SK-N-SH (cell line): ENCODE measurements around the gene UBAC2. TPM values are rescaled to one million over a fixed set of nuclear protein-coding genes. Genes with fewer than 3 reads are reported as not detected.

Experiments
- CTCF ChIA-PET: fragments of 300-600, 350-600 bp; formaldehyde crosslinking; extraction: SDS; loops from one replicate; lab custom pipeline; 2021; lab: Yijun Ruan, JAX
- POLR2A ChIA-PET: fragments of 350-600 bp; sonication (Branson Sonifier 250); formaldehyde crosslinking; extraction: SDS; loops from one replicate; lab custom pipeline; 2020; ENCODE audit warnings: antibody characterized with exemption, inconsistent platforms; lab: Yijun Ruan, JAX
- DNase-seq: peaks from one replicate; pipeline ENCODE4 v3.0.0; 2012
- H2AFZ ChIP-seq: fragments of 200-600 bp; sonication (generic); 2 replicates; pipeline ENCODE4 v1.8.1; 2016; ENCODE audit warnings: antibody characterized with exemption, mild to moderate bottlenecking, low read depth
- H3F3A ChIP-seq: fragments of 200-600 bp; sonication (generic); replicated peaks from 2 replicates; pipeline ENCODE3; 2016; ENCODE audit warnings: antibody characterized with exemption, mild to moderate bottlenecking; ENCODE audit not compliant: insufficient read depth
- H3K27ac ChIP-seq, 2 experiments: fragments of 200-500 bp in 1 of 2; fragments of 200-600 bp in 1 of 2; sonication (Bioruptor generic) in 1 of 2; sonication (generic), shearing (Covaris generic) in 1 of 2; 2 replicates each; pipeline versions ENCODE4 v1.5.1 to v1.6.1; 2014 to 2016; ENCODE audit warnings: low read depth in 2 of 2, inconsistent platforms in 1 of 2, low read length in 1 of 2, mild to moderate bottlenecking in 1 of 2, mixed read lengths in 1 of 2
- H3K27me3 ChIP-seq: fragments of 200-600 bp; sonication (generic), shearing (Covaris generic); 2 replicates; pipeline ENCODE4 v1.6.1; 2016; ENCODE audit warnings: mixed run types; ENCODE audit not compliant: insufficient read depth
- H3K36me3 ChIP-seq, 2 experiments: fragments of 200-500 bp in 1 of 2; fragments of 200-600 bp in 1 of 2; sonication (Bioruptor generic) in 1 of 2; sonication (generic) in 1 of 2; replicated peaks in 1 of 2; 2 replicates each; pipeline versions ENCODE3 to v1.5.1; 2014 to 2016; ENCODE audit warnings: low read length in 1 of 2, mild to moderate bottlenecking in 1 of 2; ENCODE audit not compliant: insufficient read depth in 2 of 2, control insufficient read depth in 1 of 2
- H3K4me1 ChIP-seq, 2 experiments: fragments of 200-500 bp in 1 of 2; fragments of 200-600 bp in 1 of 2; sonication (Bioruptor generic) in 1 of 2; sonication (generic), shearing (Covaris generic) in 1 of 2; 2 replicates each; pipeline versions ENCODE4 v1.5.1 to v1.6.1; 2014 to 2016; ENCODE audit warnings: low read depth in 1 of 2, low read length in 1 of 2, mixed run types in 1 of 2; ENCODE audit not compliant: insufficient read depth in 2 of 2, control insufficient read depth in 1 of 2
- H3K4me2 ChIP-seq: fragments of 200-600 bp; sonication (generic), shearing (Covaris generic); 2 replicates; pipeline ENCODE4 v1.6.1; 2017; ENCODE audit warnings: mixed run types
- H3K4me3 ChIP-seq, 2 experiments: fragments of 200-500 bp in 1 of 2; fragments of 200-600 bp in 1 of 2; sonication (Bioruptor generic) in 1 of 2; sonication (generic), shearing (Covaris generic) in 1 of 2; 2 replicates each; pipeline versions ENCODE4 v1.5.1 to v1.8.1; 2014 to 2016; ENCODE audit warnings: low read depth in 2 of 2, inconsistent platforms in 1 of 2, low read length in 1 of 2, mild to moderate bottlenecking in 1 of 2, mixed read lengths in 1 of 2, moderate library complexity in 1 of 2
- H3K79me2 ChIP-seq: fragments of 200-600 bp; sonication (generic); 2 replicates; pipeline ENCODE4 v1.8.1; 2017; ENCODE audit warnings: mild to moderate bottlenecking; ENCODE audit not compliant: insufficient read depth
- H3K9ac ChIP-seq: fragments of 200-600 bp; sonication (generic); 2 replicates; pipeline ENCODE4 v1.6.1; 2017; ENCODE audit warnings: mixed run types
- H3K9me2 ChIP-seq: fragments of 200-600 bp; sonication (generic); 2 replicates; pipeline ENCODE4 v1.6.1; 2017; ENCODE audit warnings: mixed run types
- H3K9me3 ChIP-seq: fragments of 200-600 bp; sonication (generic); 2 replicates; pipeline ENCODE4 v1.6.1; 2017; ENCODE audit warnings: mixed run types, mild to moderate bottlenecking, moderate library complexity
- H4K20me1 ChIP-seq: fragments of 200-600 bp; sonication (generic); 2 replicates; pipeline ENCODE4 v1.6.1; 2017; ENCODE audit warnings: mild to moderate bottlenecking, mixed run types; ENCODE audit not compliant: insufficient read depth
- CTCF ChIP-seq: fragments of 200-600 bp; sonication (generic); IDR thresholded peaks from 2 replicates; pipeline ENCODE4 v1.6.1; 2017; ENCODE audit warnings: antibody characterized with exemption, mild to moderate bottlenecking, moderate library complexity
- EP300 ChIP-seq, 2 experiments: IDR thresholded peaks; 2 replicates each; pipeline versions ENCODE4 v1.4.0 to v1.6.1; 2012; ENCODE audit warnings: borderline replicate concordance in 1 of 2, low read depth in 1 of 2, low read length in 1 of 2
- FOSL2 ChIP-seq: IDR thresholded peaks from 2 replicates; pipeline ENCODE4 v1.4.0; 2012; ENCODE audit warnings: low read depth, mild to moderate bottlenecking, moderate library complexity, borderline replicate concordance
- MXI1 ChIP-seq: IDR thresholded peaks from 2 replicates; pipeline ENCODE4 v1.6.1; 2012; ENCODE audit warnings: mild to moderate bottlenecking, low read depth, low read length, improper control_type of control experiment
- NRF1 ChIP-seq: IDR thresholded peaks from 2 replicates; pipeline ENCODE4 v1.6.1; 2012; ENCODE audit warnings: low read depth, mild to moderate bottlenecking, low read length
- PBX3 ChIP-seq: IDR thresholded peaks from 2 replicates; pipeline ENCODE4; 2012
- RCOR1 ChIP-seq: fragments of 150-350 bp; IDR thresholded peaks from 2 replicates; pipeline ENCODE4 v1.6.1; 2017; ENCODE audit warnings: antibody characterized with exemption, low read length
- REST ChIP-seq: IDR thresholded peaks from 2 replicates; pipeline ENCODE4 v1.6.1; 2012; ENCODE audit warnings: mild to moderate bottlenecking, low read depth, low read length, moderate library complexity
- RFX5 ChIP-seq: IDR thresholded peaks from 2 replicates; pipeline ENCODE4 v1.6.1; 2012; ENCODE audit warnings: mild to moderate bottlenecking, improper control_type of control experiment, low read length
- RXRA ChIP-seq: IDR thresholded peaks from 2 replicates; pipeline ENCODE4 v1.4.0; 2012; ENCODE audit warnings: low read depth, mild to moderate bottlenecking, borderline replicate concordance
- SIN3A ChIP-seq: IDR thresholded peaks from 2 replicates; pipeline ENCODE4 v1.6.1; 2012; ENCODE audit warnings: low read depth, mild to moderate bottlenecking, low read length, moderate library complexity, borderline replicate concordance
- TAF1 ChIP-seq: IDR thresholded peaks from 2 replicates; pipeline ENCODE4 v1.6.1; 2012; ENCODE audit warnings: low read depth, mild to moderate bottlenecking, low read length, moderate library complexity, borderline replicate concordance
- TEAD4 ChIP-seq: IDR thresholded peaks from 2 replicates; pipeline ENCODE4 v1.4.0; 2012; ENCODE audit warnings: mild to moderate bottlenecking, borderline replicate concordance; ENCODE audit not compliant: insufficient read depth
- YY1 ChIP-seq: IDR thresholded peaks from 2 replicates; pipeline ENCODE4 v1.4.0; 2012; ENCODE audit warnings: low read depth, mild to moderate bottlenecking
- WGBS: methylation state at CpG from one replicate; pipeline ENCODE4 v1.1.6; 2017; ENCODE audit warnings: low lambda C conversion rate; 5-methylcytosine and 5-hydroxymethylcytosine counted together
- polyA plus RNA-seq, 3 experiments: library from polyadenylated mRNA; depleted of rRNA; stranded (reverse); fragments of >200 nt; gene quantifications; 2 replicates each; pipeline ENCODE4 v1.2.3, GENCODE V29; 2012
- TF ChIP-seq, protein P1 (sequence below): fragments of 150-350 bp; IDR thresholded peaks from 2 replicates; pipeline ENCODE4 v1.6.1; 2016; ENCODE audit warnings: mild to moderate bottlenecking, low read depth, low read length

Gene UBAC2
- polyA plus RNA-seq, 1 of the 3 experiments (the other 2 are of a cell fraction), result 79.0 TPM

DNA sequence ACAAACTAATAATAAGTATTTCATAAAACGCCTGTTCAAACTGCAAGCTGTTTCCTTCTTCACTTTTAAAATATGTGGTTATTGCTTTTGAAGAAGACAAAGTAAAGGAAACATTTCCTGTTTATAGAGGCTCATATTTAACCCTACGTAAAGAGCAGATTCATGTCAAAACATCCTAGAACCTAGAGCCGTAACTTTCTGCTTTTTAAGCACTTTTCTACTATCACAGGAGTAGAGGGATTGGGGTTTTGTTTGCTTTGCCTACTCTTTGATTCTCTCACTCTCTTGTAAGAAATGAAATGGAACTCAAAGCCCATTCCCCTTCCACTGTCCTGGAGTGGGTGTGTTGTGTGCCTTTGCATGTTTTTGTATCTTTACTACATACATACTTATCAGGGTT is 160.5 kb downstream of the UBAC2 start (continued):
- TF ChIP-seq PBX3 (no peak), REST (no peak), YY1 (no peak)

DNA sequence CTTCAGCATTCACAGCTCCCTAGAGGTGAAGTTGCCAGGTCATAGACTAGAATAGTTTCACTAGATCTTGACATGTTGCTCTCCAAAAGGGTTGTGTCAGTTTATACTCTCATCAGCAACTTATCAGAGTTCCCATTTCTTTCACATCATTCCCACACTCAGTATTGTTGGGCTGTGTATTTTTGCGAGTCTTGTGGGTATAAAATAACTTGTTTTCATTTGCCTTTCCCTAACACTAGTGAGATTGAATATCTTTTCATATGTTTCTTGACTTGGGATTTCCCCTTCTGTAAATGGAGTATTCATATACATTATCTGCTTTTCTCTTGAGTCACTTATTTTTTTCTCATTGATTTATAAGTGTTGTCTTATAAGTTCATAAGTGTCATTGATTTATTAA is 161.7 kb downstream of the UBAC2 start:
- H3F3A ChIP-seq, result peaks cover 2% of the 10 kb centered on the region
- no peaks in the 10 kb centered on the region for H3K79me2 ChIP-seq
- ChIA-PET POLR2A (no interaction called here), CTCF (interaction anchor here (0.8 to 1.0 kb wide), 2 partner anchors 25 to 92 kb away, joined by 3 read pairs; no protein-coding TSS in a partner anchor)
- H3K9me3 ChIP-seq, result no peaks in the 10 kb centered on the region
- H3K4me2 ChIP-seq, result no peak overlapping the region
- H3K27me3 ChIP-seq, result no peaks in the 10 kb centered on the region
- WGBS, result 97% methylated on average over 1 of the region's 1 CpG
- H3K36me3 ChIP-seq, result peaks cover 9 to 16% of the 10 kb centered on the region in 2 experiments
- H4K20me1 ChIP-seq, result no peaks in the 10 kb centered on the region
- peaks cover 4 to 7% of the 10 kb centered on the region in 2 experiments; a peak in 1 of 4 replicates for H3K4me1 ChIP-seq
- no peak overlapping the region for H3K9ac ChIP-seq
- TF ChIP-seq TEAD4 (no peak), NRF1 (no peak), TAF1 (no peak), RXRA (no peak), SIN3A (no peak)
- H2AFZ ChIP-seq, result no peak overlapping the region
- DNase-seq, result no peak
- H3K9me2 ChIP-seq, result no peaks in the 10 kb centered on the region; the same call in 1 of the 2 replicates
- no peak overlapping the region for H3K4me3 ChIP-seq
- no peak overlapping the region for H3K27ac ChIP-seq

GRCh38 chr13:99363391-99363790 is 162.7 kb downstream of the UBAC2 start:
- H3K79me2 ChIP-seq, result no peaks in the 10 kb centered on the region
- H3K4me2 ChIP-seq, result no peak overlapping the region
- no peak overlapping the region for H3K4me3 ChIP-seq
- WGBS, result 95% methylated on average over 7 of the region's 7 CpGs
- CTCF ChIA-PET, result no interaction called here
- POLR2A ChIA-PET, result no interaction called here
- H3K4me1 ChIP-seq, result peaks cover 0 to 7% of the 10 kb centered on the region in 2 experiments; a peak in 1 of 4 replicates
- no peaks in the 10 kb centered on the region for H3K27me3 ChIP-seq
- no peaks in the 10 kb centered on the region; the same call in 1 of the 2 replicates for H3K9me2 ChIP-seq
- no peak overlapping the region for H3K9ac ChIP-seq
- peaks cover 12 to 14% of the 10 kb centered on the region in 2 experiments for H3K36me3 ChIP-seq
- no peak for DNase-seq
- no peak overlapping the region for H2AFZ ChIP-seq
- no peak overlapping the region for H3K27ac ChIP-seq
- no peaks in the 10 kb centered on the region for H4K20me1 ChIP-seq
- no peaks in the 10 kb centered on the region for H3F3A ChIP-seq
- no peaks in the 10 kb centered on the region for H3K9me3 ChIP-seq
- no peak for TF ChIP-seq FOSL2
- TF ChIP-seq EP300 (IDR thresholded peaks at IDR 0.05; ENCODE audit: borderline replicate concordance in 1 of 2, low read depth in 1 of 2, low read length in 1 of 2), result no peak
- TF ChIP-seq MXI1, result no peak
- no peak for TF ChIP-seq RCOR1
- TF ChIP-seq, protein P1, sequence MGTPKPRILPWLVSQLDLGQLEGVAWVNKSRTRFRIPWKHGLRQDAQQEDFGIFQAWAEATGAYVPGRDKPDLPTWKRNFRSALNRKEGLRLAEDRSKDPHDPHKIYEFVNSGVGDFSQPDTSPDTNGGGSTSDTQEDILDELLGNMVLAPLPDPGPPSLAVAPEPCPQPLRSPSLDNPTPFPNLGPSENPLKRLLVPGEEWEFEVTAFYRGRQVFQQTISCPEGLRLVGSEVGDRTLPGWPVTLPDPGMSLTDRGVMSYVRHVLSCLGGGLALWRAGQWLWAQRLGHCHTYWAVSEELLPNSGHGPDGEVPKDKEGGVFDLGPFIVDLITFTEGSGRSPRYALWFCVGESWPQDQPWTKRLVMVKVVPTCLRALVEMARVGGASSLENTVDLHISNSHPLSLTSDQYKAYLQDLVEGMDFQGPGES, result no peak
- TF ChIP-seq SIN3A, result no peak
- no peak for TF ChIP-seq CTCF
- no peak for TF ChIP-seq TEAD4
- TF ChIP-seq RXRA, result no peak
- no peak for TF ChIP-seq RFX5
- TF ChIP-seq PBX3, result no peak
